Muscle layer of duodenum (tissue), 2 donors: ENCODE results near the gene TKTL2.

Experiments
- H3K27ac ChIP-seq: one replicate; pipeline ENCODE4 v1.7.0; 2013; ENCODE audit warnings: mild to moderate bottlenecking, low read length
- H3K27me3 ChIP-seq: one replicate; pipeline ENCODE4 v1.7.0; 2013; ENCODE audit warnings: low read depth, mild to moderate bottlenecking, control low read depth, low read length
- H3K36me3 ChIP-seq, 2 donors: one replicate each; pipeline ENCODE4 v1.7.0; 2013; ENCODE audit warnings: low read length in 2 of 2, control low read depth in 1 of 2, mild to moderate bottlenecking in 1 of 2; ENCODE audit not compliant: insufficient read depth in 2 of 2, control insufficient read depth in 1 of 2
- H3K4me1 ChIP-seq, 2 donors: one replicate each; pipeline ENCODE4 v1.7.0; 2013; ENCODE audit warnings: low read length in 2 of 2, mild to moderate bottlenecking in 2 of 2, control low read depth in 1 of 2, moderate library complexity in 1 of 2; ENCODE audit not compliant: insufficient read depth in 2 of 2, control insufficient read depth in 1 of 2
- H3K4me3 ChIP-seq, 2 donors: one replicate each; pipeline ENCODE4 v1.7.0; 2013; ENCODE audit warnings: low read length in 2 of 2, low read depth in 1 of 2, mild to moderate bottlenecking in 1 of 2
- H3K9me3 ChIP-seq, 2 donors: one replicate each; pipeline ENCODE4 v1.7.0; 2013; ENCODE audit warnings: low read length in 2 of 2, control low read depth in 1 of 2, mild to moderate bottlenecking in 1 of 2; ENCODE audit not compliant: control insufficient read depth in 1 of 2
- donor health status: healthy.

The TKTL2 gene, protein sequence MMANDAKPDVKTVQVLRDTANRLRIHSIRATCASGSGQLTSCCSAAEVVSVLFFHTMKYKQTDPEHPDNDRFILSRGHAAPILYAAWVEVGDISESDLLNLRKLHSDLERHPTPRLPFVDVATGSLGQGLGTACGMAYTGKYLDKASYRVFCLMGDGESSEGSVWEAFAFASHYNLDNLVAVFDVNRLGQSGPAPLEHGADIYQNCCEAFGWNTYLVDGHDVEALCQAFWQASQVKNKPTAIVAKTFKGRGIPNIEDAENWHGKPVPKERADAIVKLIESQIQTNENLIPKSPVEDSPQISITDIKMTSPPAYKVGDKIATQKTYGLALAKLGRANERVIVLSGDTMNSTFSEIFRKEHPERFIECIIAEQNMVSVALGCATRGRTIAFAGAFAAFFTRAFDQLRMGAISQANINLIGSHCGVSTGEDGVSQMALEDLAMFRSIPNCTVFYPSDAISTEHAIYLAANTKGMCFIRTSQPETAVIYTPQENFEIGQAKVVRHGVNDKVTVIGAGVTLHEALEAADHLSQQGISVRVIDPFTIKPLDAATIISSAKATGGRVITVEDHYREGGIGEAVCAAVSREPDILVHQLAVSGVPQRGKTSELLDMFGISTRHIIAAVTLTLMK

DNA sequence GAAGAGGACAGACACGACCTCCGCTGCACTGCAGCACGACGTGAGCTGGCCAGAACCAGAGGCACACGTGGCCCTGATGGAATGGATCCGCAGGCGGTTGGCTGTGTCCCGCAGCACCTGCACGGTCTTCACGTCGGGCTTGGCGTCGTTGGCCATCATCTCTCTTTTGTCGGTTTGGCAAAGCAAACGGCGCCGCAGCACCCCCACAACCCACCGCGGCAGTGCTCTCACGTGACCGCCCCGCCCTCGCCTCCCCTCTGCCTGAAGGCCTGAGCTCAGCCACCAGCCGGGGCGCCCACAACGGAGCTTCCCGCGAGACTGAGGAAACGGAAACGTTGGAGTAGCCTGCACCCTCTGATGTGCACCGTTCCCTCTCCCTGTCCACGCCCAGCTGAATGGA lies at the start of gene TKTL2:
Gene TKTL2 (minus strand): TSS at position 179 of the 400 bp plus-strand sequence. CDS start 20 bp downstream, at position 159.
- Histone ChIP-seq H3K27me3 (no peaks in the 10 kb centered on the region), H3K36me3 (no peaks in the 10 kb centered on the region), H3K4me1 (no peaks in the 10 kb centered on the region), H3K27ac (no peak within 1 kb of the TSS), H3K4me3 (no peak within 1 kb of the TSS), H3K9me3 (peaks cover 0 to 3% of the 10 kb centered on the region in 2 donors)

DNA sequence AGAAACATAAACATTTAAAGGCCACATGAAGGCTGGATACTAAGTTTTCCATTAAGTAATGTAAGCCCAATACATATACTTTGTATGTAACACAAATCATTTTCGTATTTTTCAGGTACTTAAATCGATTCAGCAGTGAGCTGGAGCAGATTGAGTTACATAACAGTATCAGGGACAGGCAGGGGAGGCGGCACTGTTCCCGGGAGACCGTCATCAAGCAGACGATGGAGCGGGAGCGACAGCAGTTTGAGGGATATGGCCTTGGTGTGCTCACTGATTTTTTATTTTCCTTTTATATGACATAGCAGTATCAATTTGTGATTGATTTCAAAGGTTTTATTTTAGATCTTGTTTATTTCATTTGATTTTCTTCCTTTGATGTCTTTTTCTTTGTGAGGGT lies 41.6 kb upstream of the TKTL2 start:
- Histone ChIP-seq H3K4me1 (no peaks in the 10 kb centered on the region), H3K27ac (no peak overlapping the region), H3K27me3 (no peaks in the 10 kb centered on the region), H3K9me3 (no peaks in the 10 kb centered on the region), H3K36me3 (peaks cover 20 to 21% of the 10 kb centered on the region in 2 donors), H3K4me3 (no peak overlapping the region)

DNA sequence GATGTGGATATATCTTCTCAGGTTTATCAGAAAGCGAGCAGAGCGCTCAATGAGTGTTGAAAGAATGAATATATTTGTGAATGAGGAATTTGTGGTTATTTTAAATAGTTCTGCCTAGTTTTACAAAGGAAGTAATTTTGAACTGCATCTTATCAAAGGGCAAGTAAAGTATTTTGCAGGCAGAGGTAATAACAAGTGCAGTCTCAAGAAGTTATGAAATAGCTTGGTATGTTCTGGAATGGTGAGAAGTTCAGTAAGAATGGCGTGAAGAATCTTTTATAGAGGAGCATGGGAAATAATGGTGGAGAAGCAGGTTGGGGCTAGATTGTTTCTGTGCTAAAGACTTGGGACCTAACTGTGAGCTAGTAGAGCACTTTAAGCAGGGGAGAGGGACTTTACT lies 31.8 kb upstream of the TKTL2 start:
- peaks cover 0 to under 1% of the 10 kb centered on the region in 2 donors for H3K4me1 ChIP-seq
- no peaks in the 10 kb centered on the region for H3K27me3 ChIP-seq
- H3K36me3 ChIP-seq: peaks cover 18 to 27% of the 10 kb centered on the region in 2 donors
- H3K9me3 ChIP-seq: no peaks in the 10 kb centered on the region
- no peak overlapping the region for H3K4me3 ChIP-seq
- no peak overlapping the region for H3K27ac ChIP-seq

DNA sequence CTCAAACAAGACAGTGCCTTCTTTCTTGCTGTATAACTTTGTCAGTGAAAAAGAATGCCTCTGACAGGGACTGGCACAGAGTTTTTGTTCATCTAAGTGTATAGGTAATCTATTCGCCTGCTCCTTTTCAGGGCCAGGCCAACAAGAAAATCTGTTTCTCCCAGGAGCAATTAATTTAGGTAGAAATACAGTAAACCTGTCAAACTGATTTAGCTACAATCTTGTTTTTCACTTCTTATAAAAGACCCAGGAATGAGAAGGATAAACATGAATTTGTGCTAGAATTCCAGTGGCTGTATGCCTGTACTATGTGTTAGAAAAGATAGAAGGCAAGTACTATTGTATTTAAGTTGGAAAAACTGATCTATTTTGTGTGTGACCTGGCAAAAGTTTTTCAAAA lies 27.0 kb upstream of the TKTL2 start:
- no peaks in the 10 kb centered on the region for H3K36me3 ChIP-seq
- no peak overlapping the region for H3K27ac ChIP-seq
- H3K4me1 ChIP-seq: peaks cover 0 to 11% of the 10 kb centered on the region in 2 donors
- H3K9me3 ChIP-seq: no peaks in the 10 kb centered on the region
- no peaks in the 10 kb centered on the region for H3K27me3 ChIP-seq
- no peak overlapping the region for H3K4me3 ChIP-seq

DNA sequence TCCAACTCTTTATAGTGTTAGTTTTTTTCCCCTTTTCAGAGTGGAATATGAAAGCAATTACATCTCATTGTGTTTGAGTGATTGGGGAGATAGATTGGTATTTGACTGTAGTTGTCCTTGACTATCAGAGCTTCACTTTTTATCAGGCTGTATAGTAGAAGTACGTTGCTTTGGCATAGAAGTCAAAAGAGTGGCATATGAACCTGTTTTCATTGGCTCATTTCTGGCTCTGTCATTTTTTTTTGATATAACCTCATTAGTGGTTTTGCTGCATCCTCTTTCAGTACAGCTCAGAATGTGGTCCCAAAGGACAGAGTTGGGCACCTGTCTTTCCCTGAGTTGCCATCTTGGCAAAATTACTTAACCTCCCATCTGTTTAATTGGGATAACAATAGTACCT lies 22.3 kb upstream of the TKTL2 start:
- Histone ChIP-seq H3K27me3 (no peaks in the 10 kb centered on the region), H3K4me3 (peak overlapping the region; percentile 94 to 95), H3K36me3 (no peaks in the 10 kb centered on the region), H3K4me1 (peaks cover 0 to 12% of the 10 kb centered on the region in 2 donors), H3K9me3 (no peaks in the 10 kb centered on the region), H3K27ac (no peak overlapping the region)

DNA sequence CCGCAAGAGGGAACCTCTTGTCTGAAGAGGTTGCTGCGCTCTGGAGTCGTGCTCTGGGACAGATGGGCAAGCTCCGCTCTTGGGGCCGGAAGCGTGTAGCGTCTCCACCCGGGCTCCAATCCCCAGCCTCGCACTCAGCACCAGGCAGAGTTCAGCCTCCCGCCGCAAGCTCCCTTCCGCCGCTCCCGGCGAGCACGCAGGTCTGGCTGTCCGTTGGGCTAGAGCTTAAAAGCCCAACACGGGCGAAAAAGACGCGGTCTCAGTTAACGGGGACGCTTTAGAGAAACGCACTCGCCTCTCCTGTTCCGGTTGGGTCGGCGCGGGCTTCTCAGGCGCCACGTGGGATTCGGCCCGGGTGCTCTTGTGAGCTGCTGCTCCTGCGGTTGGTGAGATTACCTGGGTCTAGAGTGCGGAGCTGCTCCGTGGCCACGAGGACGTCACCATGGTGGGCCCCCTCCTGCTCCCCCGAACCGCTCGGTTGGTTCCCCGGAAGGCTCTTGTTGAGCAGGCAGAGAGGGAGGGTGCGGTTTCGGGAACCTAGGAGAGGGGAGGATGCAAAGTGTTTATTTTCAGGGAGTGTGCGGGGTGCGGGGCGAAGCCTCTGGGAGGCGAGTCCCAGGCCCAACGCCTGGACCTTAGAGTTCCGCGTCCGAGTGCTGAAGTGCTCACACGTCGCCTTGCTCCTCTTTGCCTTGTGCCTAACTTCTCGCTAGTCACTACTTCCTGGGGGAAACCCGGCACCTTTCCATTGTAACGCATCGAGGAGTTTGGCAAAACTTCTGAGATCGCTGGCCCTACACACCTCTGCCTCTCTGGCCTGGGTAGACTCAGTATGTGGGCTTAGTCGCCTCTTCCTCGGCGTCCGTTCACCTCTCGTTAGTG lies 21.0 kb upstream of the TKTL2 start, which contains the start of gene TMA16:
Gene TMA16 (plus strand): TSS at position 331 of the 882 bp plus-strand sequence. CDS start 112 bp downstream, at position 443.
- Histone ChIP-seq H3K36me3 (no peaks in the 10 kb centered on the region), H3K27me3 (no peaks in the 10 kb centered on the region)

DNA sequence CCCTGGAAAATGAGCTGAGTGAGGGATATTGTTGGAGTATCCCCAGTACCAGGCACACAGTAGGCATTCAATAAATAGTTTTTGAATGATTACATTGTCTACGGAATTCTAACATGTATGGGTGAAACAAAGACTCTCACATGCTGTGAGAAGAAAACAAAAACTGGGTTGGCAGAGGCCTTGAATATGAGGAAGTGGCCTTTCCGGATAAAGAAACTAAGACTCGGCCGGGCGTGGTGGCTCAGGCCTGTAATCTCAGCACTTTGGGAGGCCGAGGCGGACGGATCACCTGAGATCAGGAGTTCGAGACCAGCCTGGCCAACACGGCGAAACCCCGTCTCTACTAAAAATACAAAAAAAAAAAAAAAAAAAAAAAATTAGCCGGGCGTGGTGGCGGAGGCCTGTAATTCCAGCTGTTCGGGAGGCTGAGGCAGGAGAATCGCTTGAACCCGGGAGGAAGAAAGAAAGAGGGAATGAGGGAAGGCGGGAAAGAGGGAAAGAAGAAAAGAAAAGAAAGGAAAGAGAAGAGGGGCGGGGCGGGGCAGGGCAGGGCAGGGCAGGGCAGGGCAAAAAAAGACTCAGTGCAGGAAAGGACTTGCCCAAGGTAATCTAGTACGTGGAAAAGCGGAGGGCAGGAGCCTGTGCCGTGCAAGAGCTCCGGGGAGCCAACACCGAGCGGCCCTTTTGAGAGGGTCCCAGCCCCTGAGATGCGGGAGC lies 20.2 kb upstream of the TKTL2 start:
- Histone ChIP-seq H3K4me1 (peaks cover 0 to 8% of the 10 kb centered on the region in 2 donors), H3K27me3 (no peaks in the 10 kb centered on the region), H3K27ac (peak overlapping the region; percentile 91), H3K36me3 (no peaks in the 10 kb centered on the region), H3K4me3 (peak overlapping the region; percentile 94 to 95), H3K9me3 (no peaks in the 10 kb centered on the region)

More for the DNA sequence above, 21.0 kb upstream of the TKTL2 start, which contains the start of gene TMA16:
- Histone ChIP-seq H3K4me3 (peak within 1 kb of the TSS; percentile 94 to 95), H3K9me3 (no peaks in the 10 kb centered on the region), H3K4me1 (peaks cover 0 to 8% of the 10 kb centered on the region in 2 donors), H3K27ac (peak within 1 kb of the TSS; percentile 91)

DNA sequence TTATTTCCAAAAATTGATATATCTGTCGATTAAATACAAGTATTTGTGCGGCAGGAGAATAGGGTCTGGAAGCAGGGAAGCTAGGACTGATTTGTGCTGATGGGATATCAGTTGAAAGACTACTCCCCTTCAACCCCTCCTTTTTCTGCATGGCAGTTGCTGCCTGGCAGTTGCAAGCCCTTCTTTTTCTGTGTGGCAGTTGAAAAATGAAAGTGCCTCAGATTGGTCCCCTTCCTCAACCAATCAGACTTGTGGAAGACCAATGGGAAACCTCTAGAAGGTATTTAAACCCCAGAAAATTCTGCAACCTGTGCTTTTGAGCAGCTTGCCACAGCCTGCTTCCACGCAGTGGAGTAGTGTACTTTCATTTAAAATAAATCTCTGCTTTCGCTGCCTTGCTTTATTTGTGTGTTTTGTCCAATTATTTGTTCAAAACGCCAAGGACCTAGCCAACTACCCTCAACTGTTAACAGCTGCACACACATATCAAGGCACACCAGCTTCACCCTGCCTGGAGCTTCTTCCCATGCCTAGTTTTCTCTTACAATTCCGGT lies 19.5 kb upstream of the TKTL2 start:
- Histone ChIP-seq H3K9me3 (no peaks in the 10 kb centered on the region), H3K36me3 (no peaks in the 10 kb centered on the region), H3K27me3 (no peaks in the 10 kb centered on the region), H3K27ac (no peak overlapping the region), H3K4me1 (peaks cover 0 to 8% of the 10 kb centered on the region in 2 donors), H3K4me3 (no peak overlapping the region)

DNA sequence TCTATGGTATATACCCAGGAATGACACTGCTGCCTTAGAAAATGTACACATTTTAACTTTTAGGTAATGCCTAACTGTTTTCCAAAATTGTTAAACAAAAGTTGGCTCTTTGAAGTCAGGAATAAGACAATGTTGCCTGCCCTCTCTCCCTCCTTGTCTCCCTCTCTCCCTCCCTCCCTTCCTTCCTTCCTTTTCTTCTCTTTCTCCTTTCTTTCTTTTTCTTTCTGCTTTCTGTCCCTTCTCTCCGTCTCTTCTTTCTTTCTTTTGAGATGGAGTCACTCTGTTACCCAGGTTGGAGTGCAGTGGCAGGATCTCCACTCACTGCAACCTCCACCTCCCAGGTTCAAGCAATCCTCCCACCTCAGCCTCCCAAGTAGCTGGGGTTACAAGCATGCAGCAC lies 16.4 kb upstream of the TKTL2 start:
- H3K36me3 ChIP-seq: no peaks in the 10 kb centered on the region
- no peaks in the 10 kb centered on the region for H3K4me1 ChIP-seq
- H3K27ac ChIP-seq: no peak overlapping the region
- no peak overlapping the region for H3K4me3 ChIP-seq
- no peaks in the 10 kb centered on the region for H3K9me3 ChIP-seq
- no peaks in the 10 kb centered on the region for H3K27me3 ChIP-seq

DNA sequence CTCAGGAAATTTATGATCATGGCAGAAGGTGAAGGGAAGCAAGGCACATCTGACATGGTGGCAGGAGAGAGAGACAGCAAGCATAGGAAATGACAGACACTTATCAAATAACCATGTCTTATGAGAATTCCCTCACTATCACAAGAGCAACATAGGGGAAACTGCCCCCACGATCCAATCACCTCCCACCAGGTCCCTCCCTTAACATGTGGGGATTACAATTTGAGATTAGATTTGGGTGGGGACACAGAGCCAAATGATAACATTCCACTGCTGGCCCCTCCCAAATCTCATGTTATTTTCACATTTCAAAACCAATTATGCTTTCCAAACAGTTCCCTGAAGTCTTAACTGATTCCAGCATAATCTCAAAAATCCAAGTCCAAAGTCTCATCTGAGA lies 12.8 kb upstream of the TKTL2 start:
- H3K4me3 ChIP-seq: no peak overlapping the region
- H3K27ac ChIP-seq: no peak overlapping the region
- H3K9me3 ChIP-seq: no peaks in the 10 kb centered on the region
- H3K36me3 ChIP-seq: no peaks in the 10 kb centered on the region
- H3K4me1 ChIP-seq: no peaks in the 10 kb centered on the region
- H3K27me3 ChIP-seq: no peaks in the 10 kb centered on the region
